IPS-NIHi11 (cell line): ENCODE data around the gene HINT2.
A peak's percentile ranks its signal among the peaks of the same experiment; 100 is the strongest.

Source experiments
- DNase-seq: peaks from one replicate; pipeline ENCODE4 v3.0.0; 2012; ENCODE audit warnings: mixed read lengths, low spot score

HINT2 gene

GRCh38 chr9:35840881-35841644 lies 26.2 kb upstream of the HINT2 start:
- no peak for DNase-seq

- DNase-seq = no peak
Measured at GRCh38 chr9:35839926-35840325, 25.1 kb upstream of the HINT2 start.

GRCh38 chr9:35836595-35836994 lies 21.8 kb upstream of the HINT2 start:
- DNase-seq = no peak

- no peak for DNase-seq
Measured at GRCh38 chr9:35835766-35836165, 20.9 kb upstream of the HINT2 start.

- DNase-seq = peak; percentile 64
Measured at GRCh38 chr9:35835216-35835632, 20.4 kb upstream of the HINT2 start.

- DNase-seq = no peak
Measured at GRCh38 chr9:35834260-35835215, 19.7 kb upstream of the HINT2 start.

GRCh38 chr9:35832814-35833213 lies 18.0 kb upstream of the HINT2 start:
- DNase-seq = no peak

- DNase-seq = no peak
Measured at GRCh38 chr9:35831040-35831439, 16.2 kb upstream of the HINT2 start.

GRCh38 chr9:35829764-35830096 lies 14.9 kb upstream of the HINT2 start:
- DNase-seq = no peak

- DNase-seq = peak; percentile 96
Measured at GRCh38 chr9:35829084-35829763, 14.4 kb upstream of the HINT2 start, which contains the start of gene TMEM8B. TSS of gene TMEM8B (plus strand) at chr9:35829228. CDS start at chr9:35829448, 220 bp downstream.

- peak; percentile 63 for DNase-seq
Measured at GRCh38 chr9:35828716-35829083, 13.9 kb upstream of the HINT2 start, which contains the start of gene FAM221B. TSS of gene FAM221B (minus strand) at chr9:35828732. CDS start at chr9:35826161, 2,571 bp downstream.

GRCh38 chr9:35827486-35827885 lies 12.6 kb upstream of the HINT2 start:
- no peak for DNase-seq

- DNase-seq = peak; percentile 41
Measured at GRCh38 chr9:35826071-35826701, 11.3 kb upstream of the HINT2 start.

- no peak for DNase-seq
Measured at GRCh38 chr9:35822926-35823325, 8.1 kb upstream of the HINT2 start.

- no peak for DNase-seq
Measured at GRCh38 chr9:35820076-35820475, 5.2 kb upstream of the HINT2 start.

GRCh38 chr9:35818341-35818740 lies 3.5 kb upstream of the HINT2 start:
- no peak for DNase-seq

GRCh38 chr9:35816708-35817107 lies 1.9 kb upstream of the HINT2 start:
- peak; percentile 29 for DNase-seq

GRCh38 chr9:35814106-35814840 lies 569 bp downstream of the HINT2 start:
- DNase-seq = peak; percentile 62

- peak; percentile 45 for DNase-seq
Measured at GRCh38 chr9:35813434-35814105, 1.3 kb downstream of the HINT2 start.

GRCh38 chr9:35812025-35812602 lies 2.7 kb downstream of the HINT2 start, which contains the start of gene SPAG8:
TSS of gene SPAG8 (minus strand) at chr9:35812262. CDS start at chr9:35812147, 115 bp downstream.
- peak; percentile 94 for DNase-seq
